Glutamatergic neuron (in vitro differentiated cells): Measurements from ENCODE around the gene LRP8. TPM values are rescaled to one million over a fixed set of nuclear protein-coding genes. Genes with fewer than 3 reads are reported as not detected.

ENCODE experiments used
- DNase-seq: peaks from one replicate; pipeline ENCODE4 v3.0.0; 2022
- H3K27ac Mint-ChIP-seq: one replicate; pipeline ENCODE4 v1.8.0; 2020; ENCODE audit warnings: mild to moderate bottlenecking, mixed read lengths, inconsistent platforms; ENCODE audit not compliant: unreplicated experiment
- H3K27me3 Mint-ChIP-seq: one replicate; pipeline ENCODE4 v1.8.0; 2020; ENCODE audit warnings: mild to moderate bottlenecking, moderate library complexity, mixed read lengths, inconsistent platforms; ENCODE audit not compliant: unreplicated experiment
- H3K36me3 Mint-ChIP-seq: one replicate; pipeline ENCODE4 v1.8.0; 2020; ENCODE audit warnings: mild to moderate bottlenecking, mixed read lengths, inconsistent platforms; ENCODE audit not compliant: unreplicated experiment
- H3K4me1 Mint-ChIP-seq: one replicate; pipeline ENCODE4 v1.8.0; 2020; ENCODE audit warnings: mild to moderate bottlenecking, low read depth, mixed read lengths, inconsistent platforms; ENCODE audit not compliant: unreplicated experiment
- H3K4me3 Mint-ChIP-seq: one replicate; pipeline ENCODE4 v1.8.0; 2020; ENCODE audit warnings: mild to moderate bottlenecking, mixed read lengths, inconsistent platforms; ENCODE audit not compliant: unreplicated experiment
- H3K9me3 Mint-ChIP-seq: one replicate; pipeline ENCODE4 v1.8.0; 2020; ENCODE audit warnings: mild to moderate bottlenecking, moderate library complexity, mixed read lengths, inconsistent platforms; ENCODE audit not compliant: unreplicated experiment
- CTCF ChIP-seq: fragments of 200-600 bp; sonication (generic); IDR thresholded peaks from one replicate; pipeline ENCODE4 v1.5.0; 2021; ENCODE audit not compliant: partially characterized antibody, unreplicated experiment
- total RNA-seq: library from RNA; stranded (reverse); fragmentation: NEBNext Ultra II Directional; extraction: Animal tissue kit (Norgen Biotek cat#: 25700); gene quantifications from one replicate; pipeline ENCODE4 v1.2.1, GENCODE V29; 2021; ENCODE audit not compliant: unreplicated experiment

Gene LRP8
- total RNA-seq, 1 donor from 2014 or later, result 57.9 TPM

GRCh38 chr1:53272349-53272748, 55.5 kb downstream of the LRP8 start:
- Mint-ChIP-seq H3K4me1 (peaks cover 3% of the 10 kb centered on the region), H3K27me3 (peaks cover 12% of the 10 kb centered on the region), H3K9me3 (no peaks in the 10 kb centered on the region), H3K4me3 (no peak overlapping the region), H3K27ac (no peak overlapping the region), H3K36me3 (peaks cover 5% of the 10 kb centered on the region)
- no peak for DNase-seq
- no peak for TF ChIP-seq CTCF

- peaks cover 12% of the 10 kb centered on the region for H3K27me3 Mint-ChIP-seq
- no peak for DNase-seq
- H3K9me3 Mint-ChIP-seq, result peaks cover 1% of the 10 kb centered on the region
- H3K4me3 Mint-ChIP-seq, result no peak overlapping the region
- H3K36me3 Mint-ChIP-seq, result peaks cover 6% of the 10 kb centered on the region
- TF ChIP-seq CTCF, result no peak
- H3K4me1 Mint-ChIP-seq, result peaks cover 3% of the 10 kb centered on the region
- H3K27ac Mint-ChIP-seq, result no peak overlapping the region
Observed at GRCh38 chr1:53271446-53272090, 56.3 kb downstream of the LRP8 start.

GRCh38 chr1:53270873-53271272, 57.0 kb downstream of the LRP8 start:
- Mint-ChIP-seq H3K27me3 (peaks cover 11% of the 10 kb centered on the region), H3K4me3 (no peak overlapping the region), H3K4me1 (peaks cover 3% of the 10 kb centered on the region), H3K36me3 (peaks cover 10% of the 10 kb centered on the region), H3K27ac (no peak overlapping the region), H3K9me3 (peaks cover 1% of the 10 kb centered on the region)
- no peak for DNase-seq
- TF ChIP-seq CTCF, result no peak

- TF ChIP-seq CTCF, result no peak
- Mint-ChIP-seq H3K4me3 (no peak overlapping the region), H3K4me1 (peaks cover 3% of the 10 kb centered on the region), H3K9me3 (peaks cover 3% of the 10 kb centered on the region), H3K27ac (no peak overlapping the region), H3K36me3 (peaks cover 15% of the 10 kb centered on the region), H3K27me3 (peaks cover 11% of the 10 kb centered on the region)
- DNase-seq, result no peak
Observed at GRCh38 chr1:53270107-53270506, 57.8 kb downstream of the LRP8 start.

GRCh38 chr1:53267761-53268160, 60.1 kb downstream of the LRP8 start:
- DNase-seq, result no peak
- Mint-ChIP-seq H3K27me3 (peaks cover 5% of the 10 kb centered on the region), H3K36me3 (peaks cover 24% of the 10 kb centered on the region), H3K4me1 (no peaks in the 10 kb centered on the region), H3K4me3 (no peak overlapping the region), H3K9me3 (peaks cover 5% of the 10 kb centered on the region), H3K27ac (peak overlapping the region; percentile 62)
- TF ChIP-seq CTCF, result no peak
